Measurements from ENCODE around the gene EDEM2.
"Not testable (repeated sequence)": the region's sequence is repeated elsewhere in the genome, so short reads cannot be mapped to it uniquely, and the experiment has no call there.

EDEM2 gene

DNA sequence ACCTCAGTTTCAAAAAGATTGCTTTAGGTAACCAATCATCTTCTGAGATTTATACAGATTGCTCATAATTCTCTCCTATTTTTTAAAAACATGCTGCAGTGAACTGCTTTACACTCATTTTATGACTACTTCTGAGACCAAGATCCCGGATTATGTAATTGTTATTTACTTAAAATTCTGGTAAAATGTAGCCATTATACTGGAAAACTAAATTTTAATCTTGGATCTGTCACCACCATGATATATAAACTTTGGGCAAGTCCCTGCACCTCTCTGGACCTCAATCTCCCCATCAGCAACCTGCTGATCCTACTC is 24.3 kb upstream of the EDEM2 start:
- no peak for DNase-seq (ENCODE audit: low spot score)

DNA sequence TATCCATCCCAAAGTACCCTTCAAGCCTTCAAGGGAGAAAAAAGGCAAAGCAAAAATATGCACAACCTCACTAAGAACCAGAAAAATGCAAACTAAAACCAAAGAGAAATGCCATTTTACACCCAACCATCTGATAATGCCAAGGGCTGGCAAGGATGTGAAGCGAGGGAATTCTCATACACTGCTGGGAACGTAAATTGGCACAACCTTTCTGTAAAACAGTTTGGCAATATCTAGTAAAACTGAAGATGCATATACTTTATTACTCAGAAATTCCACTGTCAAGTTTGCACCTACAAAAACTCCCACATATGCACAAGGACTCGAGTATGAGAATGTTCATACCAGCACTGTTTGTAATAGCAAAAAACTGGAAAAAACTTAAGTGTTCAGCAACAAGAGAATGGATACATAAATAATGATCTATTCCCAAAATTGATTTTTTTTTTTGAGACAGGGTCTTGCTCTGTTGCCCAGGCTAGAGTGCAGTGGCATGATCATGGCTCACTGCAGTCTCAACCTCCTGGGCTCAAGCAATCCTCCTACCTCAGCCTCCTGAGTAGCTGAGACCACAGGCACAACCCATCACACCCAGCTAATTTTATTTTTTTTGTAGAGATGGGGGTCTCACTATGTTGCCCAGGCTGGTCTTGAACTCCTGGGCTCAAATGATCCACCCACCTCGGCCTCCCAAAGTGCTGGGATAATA is 21.7 kb upstream of the EDEM2 start:
- DNase-seq (ENCODE audit: low spot score) = not testable (repeated sequence)

DNA sequence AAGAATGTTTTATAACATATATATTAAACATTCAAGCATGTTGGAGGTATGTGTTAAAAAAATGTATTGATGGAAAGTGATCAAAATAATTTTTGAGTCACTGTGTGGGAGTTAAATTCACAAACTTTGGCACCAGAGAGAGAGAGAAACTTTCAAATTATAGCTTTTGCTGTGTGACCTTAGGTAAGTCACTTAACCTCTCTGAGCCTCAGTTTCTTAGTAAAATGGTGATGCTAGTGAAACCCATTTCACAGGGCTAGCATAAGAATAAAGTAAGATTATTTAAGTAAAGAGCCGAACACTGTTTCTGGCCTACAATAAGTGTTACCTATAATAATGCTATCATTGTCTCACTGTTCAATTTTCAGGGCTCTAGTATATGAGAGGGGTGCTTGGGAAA is 20.7 kb upstream of the EDEM2 start:
- DNase-seq (ENCODE audit: low spot score) = no peak

GRCh38 chr20:35166242-35166830 is 19.2 kb upstream of the EDEM2 start:
- DNase-seq (ENCODE audit: low spot score) = no peak

DNA sequence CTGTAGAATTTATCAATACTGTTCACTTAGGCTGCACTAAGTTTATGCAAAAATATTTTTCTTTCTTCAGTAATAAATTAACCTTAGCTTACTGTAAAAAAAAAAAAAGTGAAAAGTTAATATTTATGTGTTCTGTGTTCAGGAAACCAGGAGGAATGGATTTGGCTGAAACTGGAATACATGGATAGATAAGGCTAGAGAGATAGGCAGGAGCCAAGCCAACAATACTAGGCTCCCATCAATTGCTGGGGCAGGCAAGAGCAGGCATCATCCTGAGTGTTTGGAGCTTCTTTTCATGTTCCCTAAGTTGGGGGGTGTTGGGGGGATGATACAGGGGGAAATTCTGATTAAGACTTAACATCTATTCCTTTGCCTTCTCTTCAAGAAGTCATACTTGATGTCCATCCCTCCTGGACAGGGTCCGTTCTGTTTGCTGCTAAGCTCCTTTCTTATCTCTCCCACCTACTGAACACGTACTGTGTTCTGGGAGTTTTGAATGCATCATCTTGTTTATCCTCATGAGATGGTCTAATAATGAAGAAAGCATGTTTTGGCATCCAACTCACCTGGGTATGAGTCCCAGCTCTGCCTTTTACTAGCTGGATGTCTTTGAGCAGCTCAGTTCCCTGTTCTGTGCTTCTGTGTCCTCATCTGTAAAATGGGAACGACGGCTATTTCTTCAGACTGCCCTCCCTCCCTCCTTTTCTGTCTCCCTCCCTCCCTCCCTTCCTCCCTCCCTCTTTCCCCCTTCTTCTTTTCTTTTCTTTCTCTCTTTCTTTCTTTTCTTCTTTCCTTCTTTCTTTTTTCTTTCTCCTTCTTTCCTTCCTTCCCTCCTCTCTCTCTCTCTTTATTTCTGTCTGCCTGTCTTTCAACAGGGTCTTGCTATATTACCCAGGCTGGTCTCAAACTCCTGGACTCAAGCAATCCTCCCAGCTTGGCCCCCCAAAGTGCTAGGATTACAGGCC is 18.4 kb upstream of the EDEM2 start:
- DNase-seq (ENCODE audit: low spot score) = no peak

DNA sequence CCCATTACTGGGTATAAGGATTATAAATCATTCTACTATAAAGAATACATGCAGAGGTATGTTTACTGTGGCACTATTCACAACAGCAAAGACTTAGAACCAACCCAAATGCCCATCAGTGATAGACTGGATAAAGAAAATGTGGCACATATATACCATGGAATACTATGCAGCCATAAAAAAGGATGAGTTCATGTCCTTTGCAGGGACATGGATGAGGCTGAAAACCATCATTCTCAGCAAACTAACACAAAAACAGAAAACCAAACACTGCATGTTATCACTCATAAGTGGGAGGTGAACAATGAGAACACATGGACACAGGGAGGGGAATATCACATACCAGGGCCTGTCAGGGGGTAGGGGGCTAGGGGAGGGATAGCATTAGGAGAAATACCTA is 17.4 kb upstream of the EDEM2 start:
- DNase-seq (ENCODE audit: low spot score) = not testable (repeated sequence)

DNA sequence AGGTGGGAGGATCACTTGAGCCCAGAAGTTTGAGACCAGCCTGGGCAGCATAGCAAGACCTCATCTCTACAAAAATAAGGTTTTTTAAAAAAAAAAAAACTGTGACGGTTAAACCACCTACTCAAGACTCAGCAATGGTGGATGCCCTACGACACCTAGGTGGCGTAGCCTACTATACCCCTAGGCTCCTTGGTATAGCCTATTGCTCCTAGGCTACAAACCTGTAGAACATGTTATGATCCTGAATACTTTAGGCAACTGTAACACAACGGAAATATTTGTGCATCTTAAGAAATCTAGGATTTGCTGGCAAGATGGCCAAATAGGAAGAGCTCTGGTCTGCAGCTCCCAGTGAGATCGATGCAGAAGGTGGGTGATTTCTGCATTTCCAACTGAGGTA is 13.2 kb upstream of the EDEM2 start:
- DNase-seq (ENCODE audit: low spot score) = not testable (repeated sequence)

- no peak for DNase-seq (ENCODE audit: low spot score)
Measured at GRCh38 chr20:35156978-35157377, 9.8 kb upstream of the EDEM2 start.

DNA sequence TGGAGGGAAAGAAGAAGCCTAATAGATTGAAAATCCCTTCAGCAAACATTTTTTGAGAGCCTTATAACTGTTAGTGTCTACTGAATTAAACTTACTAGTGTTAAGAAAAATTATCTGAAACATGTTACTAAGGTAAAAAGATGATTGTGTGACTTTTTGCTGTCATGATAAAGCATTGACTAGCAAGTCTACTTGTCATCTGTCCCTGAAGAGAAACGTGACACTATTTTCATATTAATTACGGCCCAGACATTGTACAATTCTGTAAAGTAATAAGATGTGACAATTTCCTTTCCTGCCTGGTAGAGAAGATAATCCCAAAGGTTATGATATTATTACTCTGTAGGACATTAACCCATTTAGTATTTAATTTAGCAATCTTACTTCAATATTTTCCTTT is 8.8 kb upstream of the EDEM2 start:
- no peak for DNase-seq (ENCODE audit: low spot score)

DNA sequence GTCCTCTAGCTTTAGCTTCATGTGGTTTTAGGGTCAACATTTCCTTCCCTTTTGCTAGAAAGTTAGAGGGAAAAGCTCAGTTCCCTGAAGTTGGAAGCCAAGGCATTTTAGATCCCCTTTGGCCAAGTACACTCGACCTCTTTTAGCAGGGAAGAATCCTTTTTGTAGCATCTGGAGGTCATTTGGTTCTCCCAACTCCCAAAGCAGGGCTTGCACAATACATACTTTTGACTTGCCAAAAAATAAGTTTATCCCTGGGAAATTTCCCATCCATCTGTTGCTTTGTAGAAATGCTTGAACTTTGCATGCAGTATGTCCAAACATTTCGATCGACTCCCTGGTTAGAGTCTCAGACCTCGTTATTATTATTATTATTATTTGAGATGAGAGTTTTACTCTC is 4.6 kb upstream of the EDEM2 start:
- DNase-seq (ENCODE audit: low spot score) = no peak

GRCh38 chr20:35150846-35151579 is 3.9 kb upstream of the EDEM2 start:
- DNase-seq (ENCODE audit: low spot score) = no peak

DNA sequence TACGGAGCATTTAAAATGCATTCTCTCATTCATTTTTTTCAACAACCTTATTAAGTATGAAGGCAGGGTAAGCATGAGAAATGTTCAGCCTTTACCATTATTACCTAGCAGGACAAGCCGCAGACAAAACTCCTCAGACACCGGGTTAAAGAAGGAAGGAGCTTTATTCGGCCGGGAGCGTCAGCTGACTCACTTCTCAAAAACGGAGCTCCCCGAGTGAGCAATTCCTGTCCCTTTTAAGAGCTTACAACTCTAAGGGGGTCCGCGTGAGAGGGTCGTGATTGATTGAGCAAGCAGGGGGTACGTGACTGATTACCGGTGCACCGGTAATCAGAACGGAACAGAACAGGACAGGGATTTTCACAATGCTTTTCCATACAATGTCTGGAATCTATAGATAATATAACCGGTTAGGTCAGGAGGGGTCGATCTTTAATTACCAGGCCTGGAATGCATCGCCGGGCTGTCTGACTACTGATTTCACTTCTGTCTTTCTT is 487 bp upstream of the EDEM2 start:
- DNase-seq (ENCODE audit: low spot score) = peak; percentile 32

GRCh38 chr20:35146299-35146919 is 727 bp downstream of the EDEM2 start:
- no peak for DNase-seq (ENCODE audit: low spot score)

DNA sequence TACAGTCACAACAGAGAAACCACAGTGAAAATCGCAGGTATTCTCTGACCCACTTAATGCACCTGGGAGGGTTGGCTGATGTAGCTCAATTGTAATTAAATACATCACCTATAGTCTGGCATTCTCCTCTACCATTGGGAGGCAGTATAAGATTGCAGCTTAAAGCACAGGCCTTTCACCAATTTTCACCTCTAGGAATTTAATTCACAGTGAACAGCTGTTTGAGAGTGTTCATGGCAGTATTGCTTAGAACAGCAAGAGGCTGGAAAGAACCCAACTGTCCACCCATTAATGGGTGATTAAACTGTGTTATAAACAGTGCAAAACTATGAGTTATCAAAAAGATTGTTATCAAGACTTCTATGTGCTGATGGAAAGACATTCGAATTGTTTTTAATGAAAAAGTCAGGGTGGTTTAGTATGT is 2.0 kb downstream of the EDEM2 start:
- peak; percentile 62 for DNase-seq (ENCODE audit: low spot score)

DNA sequence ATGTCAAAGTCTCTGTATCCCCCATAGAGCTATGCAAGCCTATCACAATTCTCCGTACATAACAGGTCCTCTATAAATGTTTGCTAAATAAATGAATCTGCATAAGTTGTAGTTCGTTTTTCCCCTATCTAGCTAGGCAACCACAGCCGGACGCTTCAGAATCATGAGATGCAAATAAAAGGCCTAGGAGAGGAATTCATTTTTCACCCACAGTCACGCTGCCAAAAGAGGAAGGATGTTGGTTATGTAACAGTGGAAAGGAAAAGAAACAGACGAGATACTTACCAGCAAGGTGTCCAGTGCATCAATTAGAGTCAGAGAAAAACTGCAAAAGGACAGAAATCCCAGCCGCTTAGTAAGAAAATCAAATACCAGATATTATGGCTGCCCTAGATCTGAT is 2.4 kb downstream of the EDEM2 start:
- peak; percentile 15 for DNase-seq (ENCODE audit: low spot score)

- no peak for DNase-seq (ENCODE audit: low spot score)
Measured at GRCh38 chr20:35135867-35136586, 11.1 kb downstream of the EDEM2 start.

- no peak for DNase-seq (ENCODE audit: low spot score)
Measured at GRCh38 chr20:35134880-35135279, 12.3 kb downstream of the EDEM2 start.

GRCh38 chr20:35134472-35134871 is 12.7 kb downstream of the EDEM2 start:
- DNase-seq (ENCODE audit: low spot score) = no peak

GRCh38 chr20:35133735-35134134 is 13.4 kb downstream of the EDEM2 start:
- DNase-seq (ENCODE audit: low spot score) = no peak

- no peak for DNase-seq (ENCODE audit: low spot score)
Measured at GRCh38 chr20:35133031-35133430, 14.1 kb downstream of the EDEM2 start.

GRCh38 chr20:35131934-35132333 is 15.2 kb downstream of the EDEM2 start:
- DNase-seq (ENCODE audit: low spot score) = no peak

All from CD4-positive, alpha-beta T cell treated with Interleukin-2 at 100 ng/mL for 4 hours (primary cell).